LNCaP clone FGC (cell line): ENCODE results near the gene ZBTB2.
A peak's percentile ranks its signal among the peaks of the same experiment; 100 is the strongest.

Experiments
- DNase-seq: peaks from one replicate; pipeline ENCODE4 v3.0.0-alpha.2; 2011; ENCODE audit warnings: low read depth
- H3K4me3 ChIP-seq: 2 replicates; pipeline ENCODE4 v1.5.1; 2011; ENCODE audit warnings: mild to moderate bottlenecking, low read depth, low read length, control low read depth
- CTCF ChIP-seq: IDR thresholded peaks from 2 replicates; pipeline ENCODE4 v1.5.1; 2012; ENCODE audit warnings: mild to moderate bottlenecking; ENCODE audit not compliant: control insufficient read depth, insufficient read depth; ENCODE audit errors: extremely low read depth

Gene ZBTB2

GRCh38 chr6:151338651-151339200 is 52.6 kb downstream of the ZBTB2 start:
- H3K4me3 ChIP-seq, result no peak overlapping the region
- TF ChIP-seq CTCF, result no peak
- no peak for DNase-seq

- no peak for TF ChIP-seq CTCF
- no peak overlapping the region for H3K4me3 ChIP-seq
- no peak for DNase-seq
Observed at GRCh38 chr6:151335930-151336329, 55.4 kb downstream of the ZBTB2 start.

GRCh38 chr6:151330130-151330696 is 61.1 kb downstream of the ZBTB2 start:
- no peak for DNase-seq
- no peak for TF ChIP-seq CTCF
- H3K4me3 ChIP-seq, result no peak overlapping the region

- H3K4me3 ChIP-seq, result no peak overlapping the region
- TF ChIP-seq CTCF, result no peak
- no peak for DNase-seq
Observed at GRCh38 chr6:151327101-151327500, 64.3 kb downstream of the ZBTB2 start.

DNA sequence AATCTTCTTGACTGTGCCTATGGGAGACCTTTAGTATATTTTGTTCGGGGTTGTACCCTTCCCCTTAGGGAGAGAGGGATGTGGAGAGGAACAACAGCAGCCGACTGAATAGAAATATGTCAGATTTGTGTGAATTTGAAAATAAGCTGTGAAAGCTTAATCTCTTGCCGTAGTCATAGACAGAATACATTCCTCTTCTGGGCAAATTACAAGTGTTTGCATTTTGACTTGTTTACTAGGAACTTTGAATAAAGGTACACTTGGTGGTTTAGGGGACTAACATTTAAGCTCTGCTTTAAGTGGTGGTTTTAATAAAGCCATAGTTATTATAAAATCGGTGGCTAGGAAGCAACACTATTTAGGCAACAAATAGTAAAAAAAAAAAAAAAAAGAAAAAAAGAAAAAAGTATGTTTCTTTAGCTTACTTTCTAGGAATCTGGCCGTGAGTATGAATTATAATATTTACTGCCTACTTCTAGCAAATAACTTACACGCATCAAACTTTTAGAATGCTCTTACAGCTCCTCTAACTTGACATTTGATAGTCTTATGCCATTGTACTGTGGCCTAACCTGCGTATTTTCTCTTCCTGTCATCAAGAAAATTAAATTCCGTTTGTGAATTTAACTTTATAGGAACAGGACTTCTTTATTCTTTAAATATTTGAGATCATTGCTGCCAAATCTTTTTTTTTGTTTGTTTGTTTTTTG is 65.1 kb downstream of the ZBTB2 start:
- DNase-seq, result no peak
- no peak for TF ChIP-seq CTCF
- peak overlapping the region; percentile 45 for H3K4me3 ChIP-seq

- H3K4me3 ChIP-seq, result peak overlapping the region; percentile 45
- TF ChIP-seq CTCF, result no peak
- peak; percentile 64 for DNase-seq
Observed at GRCh38 chr6:151325075-151326050, 66.0 kb downstream of the ZBTB2 start.
